Keratinocyte (primary cell): ENCODE measurements around the gene SYNE1. TPM values are rescaled to one million over a fixed set of nuclear protein-coding genes. Genes with fewer than 3 reads are reported as not detected.

Experiments
- DNase-seq: peaks from one replicate; pipeline ENCODE4 v3.0.0-alpha.2; 2011; ENCODE audit warnings: low read depth, missing footprints, low spot score
- FAIRE-seq: peaks from 2 replicates; lab custom pipeline; 2011; peaks lifted over from hg19 to GRCh38; lab: Jason Lieb, UNC
- H2AFZ ChIP-seq: 2 replicates; pipeline ENCODE4 v1.6.0; 2012; ENCODE audit warnings: low read length, control low read depth, inconsistent platforms; ENCODE audit not compliant: control insufficient read depth
- H3K27ac ChIP-seq: 2 replicates; pipeline ENCODE4 v1.5.1; 2011; ENCODE audit warnings: low read length; ENCODE audit not compliant: control insufficient read depth, insufficient read depth
- H3K27me3 ChIP-seq: 3 replicates; pipeline ENCODE4 v1.6.0; 2011; ENCODE audit warnings: low read length; ENCODE audit not compliant: control insufficient read depth, insufficient read depth; ENCODE audit errors: extremely low read depth
- H3K36me3 ChIP-seq, 2 experiments: 2 replicates in 1 of 2; 3 replicates in 1 of 2; pipeline ENCODE4 v1.5.1; 2011; ENCODE audit warnings: low read length in 2 of 2, mild to moderate bottlenecking in 1 of 2; ENCODE audit not compliant: control insufficient read depth in 2 of 2, insufficient read depth in 2 of 2; ENCODE audit errors: extremely low read depth in 1 of 2
- H3K4me1 ChIP-seq: 3 replicates; pipeline ENCODE4 v1.5.1; 2011; ENCODE audit warnings: low read length; ENCODE audit not compliant: control insufficient read depth, insufficient read depth; ENCODE audit errors: extremely low read depth
- H3K4me2 ChIP-seq: 3 replicates; pipeline ENCODE4 v1.6.0; 2011; ENCODE audit warnings: low read depth, low read length; ENCODE audit not compliant: control insufficient read depth, insufficient read depth; ENCODE audit errors: extremely low read depth
- H3K4me3 ChIP-seq, 3 experiments: fragments of 200-600 bp in 1 of 3; sonication (generic) in 1 of 3; 2 replicates in 2 of 3; 3 replicates in 1 of 3; pipeline ENCODE4 v1.5.1; 2011 to 2016; ENCODE audit warnings: low read length in 3 of 3, mild to moderate bottlenecking in 3 of 3, control low read depth in 2 of 3, inconsistent platforms in 1 of 3, low read depth in 1 of 3, mixed read lengths in 1 of 3, mixed run types in 1 of 3, moderate library complexity in 1 of 3; ENCODE audit not compliant: control insufficient read depth in 2 of 3, insufficient read depth in 2 of 3; ENCODE audit errors: extremely low read depth in 1 of 3
- H3K79me2 ChIP-seq: 2 replicates; pipeline ENCODE4 v1.6.0; 2012; ENCODE audit warnings: low read length; ENCODE audit not compliant: control insufficient read depth, insufficient read depth
- H3K9ac ChIP-seq: 3 replicates; pipeline ENCODE4 v1.6.0; 2011; ENCODE audit warnings: low read length; ENCODE audit not compliant: control insufficient read depth, insufficient read depth; ENCODE audit errors: extremely low read depth
- H3K9me1 ChIP-seq: 3 replicates; pipeline ENCODE4 v1.6.0; 2011; ENCODE audit warnings: low read length; ENCODE audit not compliant: control insufficient read depth, insufficient read depth; ENCODE audit errors: extremely low read depth
- H3K9me3 ChIP-seq: 2 replicates; pipeline ENCODE4 v1.5.1; 2012; ENCODE audit warnings: low read depth, low read length; ENCODE audit not compliant: control insufficient read depth
- H4K20me1 ChIP-seq: 3 replicates; pipeline ENCODE4 v1.6.0; 2011; ENCODE audit warnings: low read length; ENCODE audit not compliant: control insufficient read depth, insufficient read depth; ENCODE audit errors: extremely low read depth
- EZH2 ChIP-seq: IDR thresholded peaks from one replicate; pipeline ENCODE4 v1.6.1; 2012; ENCODE audit warnings: inconsistent platforms, mild to moderate bottlenecking, low read length, moderate library complexity
- dilution Hi-C: fragments of 300-500 bp; cut with MboI; formaldehyde crosslinking; loops from one replicate; pipeline ENCODE4 v1.7.0; 2020; ENCODE audit warnings: low sequenced_read_pairs; ENCODE audit not compliant: extremely low pct_ligation_motif_present
- polyA plus RNA-seq, 5 experiments: library from polyadenylated mRNA; depleted of rRNA in 3 of 5; stranded (reverse) in 3 of 5; stranded (forward) in 1 of 5; unstranded in 1 of 5; fragments of >200 nt; gene quantifications; 1 replicate in 1 of 5; 2 replicates in 3 of 5; 3 replicates in 1 of 5; pipeline versions ENCODE4 v1.2.1 to v1.2.3, GENCODE V29; 2011 to 2012; ENCODE audit warnings: missing spikeins in 2 of 5, low read depth in 1 of 5, low replicate concordance in 1 of 5
- TF ChIP-seq, protein P1 (sequence below), 3 experiments: IDR thresholded peaks in 1 of 3; conservative IDR thresholded peaks in 1 of 3; optimal IDR thresholded peaks in 1 of 3; 2 replicates in 2 of 3; 3 replicates in 1 of 3; pipeline versions ENCODE3 to v1.5.1; 2011; ENCODE audit warnings: low read length in 3 of 3, mild to moderate bottlenecking in 3 of 3, moderate library complexity in 2 of 3, control low read depth in 1 of 3, inconsistent platforms in 1 of 3; ENCODE audit not compliant: insufficient read depth in 2 of 3; ENCODE audit errors: extremely low read depth in 1 of 3

SYNE1 gene
- polyA plus RNA-seq, 1 donor (not counting 4 experiments of a cell fraction or from before 2014, with no cell fraction given), result 4.0 TPM

DNA sequence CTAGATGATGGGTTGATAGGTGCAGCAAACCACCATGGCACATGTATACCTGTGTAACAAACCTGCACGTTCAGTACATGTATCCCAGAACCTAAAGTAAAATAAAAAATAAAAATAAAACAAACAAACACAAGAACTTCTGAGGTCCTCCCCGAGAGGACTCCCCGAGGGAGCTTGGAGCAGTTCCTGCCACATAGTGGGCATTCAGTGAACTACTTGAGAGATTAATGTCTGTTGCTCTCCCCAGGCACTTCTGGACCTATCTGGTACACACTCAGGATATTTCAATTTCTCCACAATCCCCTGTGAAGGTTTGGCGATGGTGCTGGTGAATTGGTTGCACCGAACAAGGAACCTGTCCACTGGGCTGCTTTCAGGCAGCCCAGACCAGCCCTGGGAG, 518.5 kb downstream of the SYNE1 start:
- H3K27ac ChIP-seq, result no peak overlapping the region
- H3K4me2 ChIP-seq, result no peak overlapping the region
- no peaks in the 10 kb centered on the region for H4K20me1 ChIP-seq
- TF ChIP-seq, protein P1, sequence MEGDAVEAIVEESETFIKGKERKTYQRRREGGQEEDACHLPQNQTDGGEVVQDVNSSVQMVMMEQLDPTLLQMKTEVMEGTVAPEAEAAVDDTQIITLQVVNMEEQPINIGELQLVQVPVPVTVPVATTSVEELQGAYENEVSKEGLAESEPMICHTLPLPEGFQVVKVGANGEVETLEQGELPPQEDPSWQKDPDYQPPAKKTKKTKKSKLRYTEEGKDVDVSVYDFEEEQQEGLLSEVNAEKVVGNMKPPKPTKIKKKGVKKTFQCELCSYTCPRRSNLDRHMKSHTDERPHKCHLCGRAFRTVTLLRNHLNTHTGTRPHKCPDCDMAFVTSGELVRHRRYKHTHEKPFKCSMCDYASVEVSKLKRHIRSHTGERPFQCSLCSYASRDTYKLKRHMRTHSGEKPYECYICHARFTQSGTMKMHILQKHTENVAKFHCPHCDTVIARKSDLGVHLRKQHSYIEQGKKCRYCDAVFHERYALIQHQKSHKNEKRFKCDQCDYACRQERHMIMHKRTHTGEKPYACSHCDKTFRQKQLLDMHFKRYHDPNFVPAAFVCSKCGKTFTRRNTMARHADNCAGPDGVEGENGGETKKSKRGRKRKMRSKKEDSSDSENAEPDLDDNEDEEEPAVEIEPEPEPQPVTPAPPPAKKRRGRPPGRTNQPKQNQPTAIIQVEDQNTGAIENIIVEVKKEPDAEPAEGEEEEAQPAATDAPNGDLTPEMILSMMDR (optimal IDR thresholded peaks at IDR 0.05 in 1 of 3, IDR thresholded peaks at IDR 0.05 in 1 of 3, conservative IDR thresholded peaks at IDR 0.05 in 1 of 3; ENCODE audit: extremely low read depth in 1 of 3, insufficient read depth in 2 of 3, low read length in 3 of 3), result peak; percentile 13 to 32 (median 15)
- TF ChIP-seq EZH2, result no peak
- no peaks in the 10 kb centered on the region for H3K36me3 ChIP-seq
- FAIRE-seq, result no peak
- no peaks in the 10 kb centered on the region for H3K79me2 ChIP-seq
- H3K9ac ChIP-seq, result no peak overlapping the region
- DNase-seq, result no peak
- dilution Hi-C loops, result no loop called here
- no peak overlapping the region for H3K4me3 ChIP-seq
- no peaks in the 10 kb centered on the region for H3K27me3 ChIP-seq
- peaks cover 10% of the 10 kb centered on the region for H3K4me1 ChIP-seq
- H3K9me3 ChIP-seq, result no peaks in the 10 kb centered on the region
- H3K9me1 ChIP-seq, result no peaks in the 10 kb centered on the region
- peak overlapping the region; percentile 33 for H2AFZ ChIP-seq

DNA sequence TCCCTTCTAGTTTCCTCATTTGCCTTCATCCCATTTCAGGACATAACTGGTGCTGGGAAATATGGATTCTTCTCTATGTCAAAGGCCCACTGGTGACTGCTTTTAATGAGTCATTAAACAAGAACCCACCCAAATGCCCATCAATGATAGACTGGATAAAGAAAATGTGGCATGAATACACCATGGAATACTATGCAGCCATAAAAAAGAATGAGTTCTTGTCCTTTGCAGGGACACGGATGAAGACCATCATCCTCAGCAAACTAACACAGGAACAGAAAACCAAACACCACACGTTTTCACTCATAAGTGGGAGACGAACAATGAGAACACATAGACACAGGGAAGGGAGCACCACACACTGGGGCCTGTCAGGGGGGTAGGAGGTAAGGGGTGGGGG, 518.9 kb downstream of the SYNE1 start:
- Histone ChIP-seq H3K9ac (no peak overlapping the region), H3K9me3 (no peaks in the 10 kb centered on the region), H4K20me1 (no peaks in the 10 kb centered on the region), H3K4me2 (no peak overlapping the region), H3K9me1 (no peaks in the 10 kb centered on the region), H3K4me3 (no peak overlapping the region), H2AFZ (no peak overlapping the region), H3K4me1 (peaks cover 10% of the 10 kb centered on the region), H3K79me2 (no peaks in the 10 kb centered on the region), H3K27ac (no peak overlapping the region), H3K36me3 (no peaks in the 10 kb centered on the region), H3K27me3 (no peaks in the 10 kb centered on the region)
- no peak for TF ChIP-seq EZH2
- TF ChIP-seq, protein P1 (optimal IDR thresholded peaks at IDR 0.05 in 1 of 3, IDR thresholded peaks at IDR 0.05 in 1 of 3, conservative IDR thresholded peaks at IDR 0.05 in 1 of 3; ENCODE audit: extremely low read depth in 1 of 3, insufficient read depth in 2 of 3, low read length in 3 of 3), result no peak
- dilution Hi-C loops, result no loop called here
- no peak for FAIRE-seq
- no peak for DNase-seq
